Myometrial cell (primary cell): Measurements from ENCODE around the gene HEATR5B. TPM values are rescaled to one million over a fixed set of nuclear protein-coding genes. Genes with fewer than 3 reads are reported as not detected.

ENCODE experiments used
- total RNA-seq: library from RNA; depleted of rRNA; stranded (reverse); fragments of >200 nt; gene quantifications from 2 replicates; pipeline ENCODE4 v1.2.3, GENCODE V29; 2015

Gene HEATR5B
- total RNA-seq = 7.8 and 11.9 TPM in 2 replicates

GRCh38 chr2:37083873-37084794 lies at the start of gene HEATR5B, which contains the start of gene GPATCH11:
Gene HEATR5B, minus strand, starts transcription at chr2:37084372. Its CDS starts 958 bp downstream, at chr2:37083414.
Gene GPATCH11, plus strand, starts transcription at chr2:37084518. Its CDS starts 3,864 bp downstream, at chr2:37088382.

DNA sequence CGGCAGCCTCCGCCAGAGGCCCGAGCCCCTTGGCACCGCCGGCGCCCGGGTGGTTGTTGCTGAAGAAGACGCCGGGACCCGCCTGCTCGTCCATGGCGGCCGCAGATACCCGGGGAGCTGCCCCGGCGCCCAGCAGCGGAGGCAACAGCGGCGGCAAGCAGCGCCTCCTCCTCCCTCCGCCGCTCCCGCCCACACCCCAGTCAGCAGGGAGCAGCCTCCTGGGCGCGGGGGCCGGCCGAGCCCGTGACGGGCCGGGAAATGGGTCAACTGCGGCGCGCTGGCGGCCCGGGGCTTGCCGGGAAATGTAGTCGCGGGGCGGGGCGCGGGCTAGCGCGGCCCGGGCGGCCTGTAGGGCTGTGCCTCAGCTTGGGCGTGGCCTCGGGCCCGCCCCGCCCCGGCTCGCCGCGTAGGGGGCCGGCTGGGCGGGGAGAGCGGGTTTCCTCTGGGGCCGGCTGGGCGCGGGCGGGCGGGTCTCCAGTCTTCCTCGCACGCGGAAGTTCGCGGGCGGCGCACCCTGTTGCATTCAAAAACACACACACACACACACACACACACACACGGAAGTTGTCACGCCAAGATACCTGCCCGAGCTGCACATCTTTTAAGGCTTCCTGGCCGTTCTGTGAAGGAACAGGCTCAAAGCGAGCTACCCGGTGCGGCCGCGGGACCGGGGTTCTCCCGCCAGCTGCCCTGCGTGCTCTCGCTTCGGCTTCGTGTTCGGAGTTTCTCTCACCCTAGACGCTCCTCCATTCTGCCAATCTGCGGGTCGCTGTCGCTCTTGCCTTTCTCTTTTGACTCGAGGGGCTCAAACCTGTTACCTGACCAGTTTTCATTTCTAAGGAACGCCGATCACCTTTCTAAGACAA lies 117.6 kb downstream of the HEATR5B start, which contains the start of gene STRN:
TSS of gene STRN (minus strand) at position 167 of the 866 bp plus-strand sequence. CDS start at position 94, 73 bp downstream.

Other genes with a start within 250 kb of the HEATR5B start
- 5.8 and 6.4 TPM in 2 replicates for gene STRN, start 117.8 kb downstream of the HEATR5B start, total RNA-seq
- 4.6 and 8.5 TPM in 2 replicates for gene GPATCH11, start 146 bp upstream of the HEATR5B start, total RNA-seq
- gene EIF2AK2, start 72.6 kb upstream of the HEATR5B start, total RNA-seq = 15.6 and 27.6 TPM in 2 replicates
- not detected in 2 replicates for gene SULT6B1, start 104.3 kb upstream of the HEATR5B start, total RNA-seq
- 21.3 and 47.0 TPM in 2 replicates for gene CEBPZOS, start 112.1 kb upstream of the HEATR5B start, total RNA-seq
- gene CEBPZ, start 147.2 kb upstream of the HEATR5B start, total RNA-seq = 13.0 and 31.7 TPM in 2 replicates
- 17.5 and 18.5 TPM in 2 replicates for gene NDUFAF7, start 147.3 kb upstream of the HEATR5B start, total RNA-seq
- gene PRKD3, start 240.5 kb upstream of the HEATR5B start, total RNA-seq = 36.6 and 47.7 TPM in 2 replicates